Measurements from ENCODE around the gene TXN2.
"Not testable (repeated sequence)": the region's sequence is repeated elsewhere in the genome, so short reads cannot be mapped to it uniquely, and the experiment has no call there.

GRCh38 chr22:36452978-36453607 is 28.3 kb downstream of the TXN2 start:
- TF ChIP-seq, protein P1, sequence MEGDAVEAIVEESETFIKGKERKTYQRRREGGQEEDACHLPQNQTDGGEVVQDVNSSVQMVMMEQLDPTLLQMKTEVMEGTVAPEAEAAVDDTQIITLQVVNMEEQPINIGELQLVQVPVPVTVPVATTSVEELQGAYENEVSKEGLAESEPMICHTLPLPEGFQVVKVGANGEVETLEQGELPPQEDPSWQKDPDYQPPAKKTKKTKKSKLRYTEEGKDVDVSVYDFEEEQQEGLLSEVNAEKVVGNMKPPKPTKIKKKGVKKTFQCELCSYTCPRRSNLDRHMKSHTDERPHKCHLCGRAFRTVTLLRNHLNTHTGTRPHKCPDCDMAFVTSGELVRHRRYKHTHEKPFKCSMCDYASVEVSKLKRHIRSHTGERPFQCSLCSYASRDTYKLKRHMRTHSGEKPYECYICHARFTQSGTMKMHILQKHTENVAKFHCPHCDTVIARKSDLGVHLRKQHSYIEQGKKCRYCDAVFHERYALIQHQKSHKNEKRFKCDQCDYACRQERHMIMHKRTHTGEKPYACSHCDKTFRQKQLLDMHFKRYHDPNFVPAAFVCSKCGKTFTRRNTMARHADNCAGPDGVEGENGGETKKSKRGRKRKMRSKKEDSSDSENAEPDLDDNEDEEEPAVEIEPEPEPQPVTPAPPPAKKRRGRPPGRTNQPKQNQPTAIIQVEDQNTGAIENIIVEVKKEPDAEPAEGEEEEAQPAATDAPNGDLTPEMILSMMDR (IDR thresholded peaks at IDR 0.05; ENCODE audit: low read length): not testable (repeated sequence)
- TF ChIP-seq EZH2 (IDR thresholded peaks at IDR 0.05; ENCODE audit: borderline replicate concordance, low read length): not testable (repeated sequence)

All from OCI-LY1 (cell line).